Gastroesophageal sphincter (tissue), 4 donors: Measurements from ENCODE around the gene SH3GLB2. TPM values are rescaled to one million over a fixed set of nuclear protein-coding genes. Genes with fewer than 3 reads are reported as not detected.

Experiments used
- ATAC-seq: fragments of 150-250 bp; one replicate; pipeline ENCODE4 v1.9.1; 2016; ENCODE audit warnings: mild to moderate bottlenecking, moderate library complexity
- H3K27ac ChIP-seq, 4 donors: fragments of 200-600 bp; sonication (generic) in 3 of 4; 1 replicate in 3 of 4; 2 replicates in 1 of 4; pipeline ENCODE4 v1.5.1; 2016 to 2019
- H3K27me3 ChIP-seq: fragments of 200-600 bp; sonication (generic); one replicate; pipeline ENCODE4 v1.5.1; 2019
- H3K36me3 ChIP-seq, 2 donors: fragments of 200-600 bp; sonication (generic); one replicate each; pipeline ENCODE4 v1.5.1; 2019; ENCODE audit warnings: control low read depth in 1 of 2
- H3K4me1 ChIP-seq, 3 donors: fragments of 200-600 bp; sonication (generic); 1 replicate in 2 of 3; 2 replicates in 1 of 3; pipeline ENCODE4 v1.5.1; 2016 to 2019; ENCODE audit warnings: control low read depth in 2 of 3
- H3K4me3 ChIP-seq, 2 donors: fragments of 200-600 bp; sonication (generic); one replicate each; pipeline ENCODE4 v1.5.1; 2019; ENCODE audit warnings: mild to moderate bottlenecking in 1 of 2, moderate library complexity in 1 of 2
- H3K9me3 ChIP-seq, 3 donors: fragments of 200-600 bp; sonication (generic); one replicate each; pipeline ENCODE4 v1.5.1; 2017 to 2019; ENCODE audit warnings: control low read depth in 2 of 3
- CTCF ChIP-seq, 4 experiments: fragments of 200-600 bp in 2 of 4; fragments of 450-650 bp in 2 of 4; sonication (generic) in 1 of 4; IDR thresholded peaks; one replicate each; pipeline ENCODE4 v1.5.1; 2017 to 2019; ENCODE audit warnings: antibody characterized with exemption in 4 of 4, mild to moderate bottlenecking in 2 of 4, moderate library complexity in 2 of 4
- EP300 ChIP-seq: sonication (generic); formaldehyde crosslinking; IDR thresholded peaks from one replicate; pipeline ENCODE4 v1.6.1; 2017; ENCODE audit warnings: antibody characterized with exemption, mild to moderate bottlenecking
- POLR2A ChIP-seq, 2 donors: fragments of 450-650 bp; IDR thresholded peaks; one replicate each; pipeline ENCODE4 v1.6.1; 2017; ENCODE audit warnings: antibody characterized with exemption in 2 of 2, mild to moderate bottlenecking in 2 of 2, moderate library complexity in 1 of 2
- POLR2AphosphoS5 ChIP-seq: sonication (generic); formaldehyde crosslinking; IDR thresholded peaks from one replicate; pipeline ENCODE4 v1.6.1; 2017; ENCODE audit warnings: antibody characterized with exemption
- WGBS, 2 donors: methylation state at CpG; one replicate each; pipeline ENCODE4 v1.1.5; 2018; ENCODE audit warnings: low coverage in 1 of 2; 5-methylcytosine and 5-hydroxymethylcytosine counted together
- total RNA-seq, 4 donors: library from RNA; depleted of rRNA; stranded (reverse); fragments of >200 nt; gene quantifications; one replicate each; pipeline ENCODE4 v1.1.0, GENCODE V29; 2016

Gene SH3GLB2
- total RNA-seq, 4 donors from 2014 or later, result 80.3 to 123 (median 83.6) TPM

- H3K27ac ChIP-seq, result no peak overlapping the region
- H3K36me3 ChIP-seq, result peaks cover 0 to 51% of the 10 kb centered on the region in 2 donors
- ATAC-seq, result no peak
- 53% methylated on average over 2 of the region's 21 CpGs; no CpG with 5 or more reads in 1 of the 2 donors for WGBS, 2 donors
- no peak overlapping the region for H3K4me3 ChIP-seq
- no peaks in the 10 kb centered on the region for H3K27me3 ChIP-seq
- H3K9me3 ChIP-seq, result no peaks in the 10 kb centered on the region
- H3K4me1 ChIP-seq, result no peaks in the 10 kb centered on the region
- TF ChIP-seq EP300 (no peak), CTCF (IDR thresholded peaks at IDR 0.05) (no peak), POLR2AphosphoS5 (no peak), POLR2A (IDR thresholded peaks at IDR 0.05) (no peak)
Observed at GRCh38 chr9:129070696-129071525, 42.8 kb upstream of the SH3GLB2 start.

- Histone ChIP-seq H3K4me3 (no peak overlapping the region), H3K27ac (peak overlapping the region in 1 of 4 donors; percentile 2), H3K27me3 (no peaks in the 10 kb centered on the region), H3K36me3 (peaks cover 0 to 60% of the 10 kb centered on the region in 2 donors), H3K9me3 (no peaks in the 10 kb centered on the region), H3K4me1 (no peaks in the 10 kb centered on the region)
- ATAC-seq, result no peak
- WGBS, 2 donors, result 95% methylated on average over 3 of the region's 26 CpGs; no CpG with 5 or more reads in 1 of the 2 donors
- TF ChIP-seq POLR2AphosphoS5, result no peak
- TF ChIP-seq EP300, result no peak
- no peak for TF ChIP-seq CTCF (IDR thresholded peaks at IDR 0.05)
- TF ChIP-seq POLR2A (IDR thresholded peaks at IDR 0.05), result no peak
Observed at GRCh38 chr9:129069862-129070641, 41.9 kb upstream of the SH3GLB2 start.

- Histone ChIP-seq H3K27me3 (no peaks in the 10 kb centered on the region), H3K27ac (peak overlapping the region in 1 of 4 donors; percentile 2), H3K4me1 (no peaks in the 10 kb centered on the region), H3K4me3 (no peak overlapping the region), H3K36me3 (peaks cover 0 to 68% of the 10 kb centered on the region in 2 donors), H3K9me3 (no peaks in the 10 kb centered on the region)
- TF ChIP-seq POLR2A (IDR thresholded peaks at IDR 0.05) (no peak), EP300 (no peak), CTCF (IDR thresholded peaks at IDR 0.05) (no peak), POLR2AphosphoS5 (no peak)
- ATAC-seq, result peak; percentile 55
- WGBS, 2 donors, result 98% methylated on average over 6 of the region's 31 CpGs; no CpG with 5 or more reads in 1 of the 2 donors
Observed at GRCh38 chr9:129068990-129069861, 41.1 kb upstream of the SH3GLB2 start.

GRCh38 chr9:129068110-129068509 is 40.0 kb upstream of the SH3GLB2 start:
- 100% methylated on average over 4 of the region's 19 CpGs; no CpG with 5 or more reads in 1 of the 2 donors for WGBS, 2 donors
- peaks cover 0 to 79% of the 10 kb centered on the region in 2 donors for H3K36me3 ChIP-seq
- H3K27me3 ChIP-seq, result no peaks in the 10 kb centered on the region

More at GRCh38 chr9:129068110-129068509, 40.0 kb upstream of the SH3GLB2 start:
- TF ChIP-seq POLR2AphosphoS5, result no peak
- no peak for TF ChIP-seq POLR2A (IDR thresholded peaks at IDR 0.05)
- TF ChIP-seq CTCF (IDR thresholded peaks at IDR 0.05), result no peak
- no peak for TF ChIP-seq EP300
- no peak overlapping the region for H3K4me3 ChIP-seq
- H3K9me3 ChIP-seq, result no peaks in the 10 kb centered on the region
- no peaks in the 10 kb centered on the region for H3K4me1 ChIP-seq
- no peak overlapping the region for H3K27ac ChIP-seq
- ATAC-seq, result no peak
